HCT116 (cell line): Measurements from ENCODE around the gene MAP4K4. TPM values are rescaled to one million over a fixed set of nuclear protein-coding genes. Genes with fewer than 3 reads are reported as not detected.

Experiments used
- ATAC-seq: fragments of 200-7000 bp; cut with Tn5 transposase; 2 replicates; pipeline ENCODE4 v1.9.1; 2020; ENCODE audit warnings: mild to moderate bottlenecking, moderate library complexity
- BruUV-seq: library from RNA; stranded (reverse); fragments of 400-500 nt; replicated peaks from 2 replicates; lab custom pipeline; 2021; lab: Mats Ljungman, UMichigan
- CTCF ChIA-PET: fragments of 300-600 bp; sonication (Branson Sonifier 250); formaldehyde crosslinking; loops from one replicate; lab custom pipeline; 2021; ENCODE audit warnings: antibody characterized with exemption; lab: Charles Lee
- POLR2A ChIA-PET: fragments of 300-600, 350-600 bp; sonication (Branson Sonifier 250); formaldehyde crosslinking; loops from one replicate; lab custom pipeline; 2021; ENCODE audit warnings: antibody characterized with exemption; lab: Charles Lee
- RAD21 ChIA-PET, 2 experiments: fragments of 300-600 bp; sonication (Branson Sonifier 250); formaldehyde crosslinking; loops; one replicate each; lab custom pipeline; 2023; ENCODE audit warnings: low total read pairs in 2 of 2; ENCODE audit not compliant: uncharacterized antibody in 2 of 2, unreplicated experiment in 2 of 2, low non-redundant PET in 1 of 2; lab: Charles Lee
- DNase-seq: peaks from one replicate; pipeline ENCODE4 v3.0.0-alpha.2; 2010; ENCODE audit warnings: low read depth, low spot score
- H2AFZ ChIP-seq: fragments of 200-600 bp; shearing (Covaris generic), sonication (generic); 2 replicates; pipeline ENCODE4 v1.6.1; 2017; ENCODE audit warnings: low read depth, mixed run types, mixed read lengths, antibody characterized with exemption, low read length; ENCODE audit not compliant: poor library complexity, severe bottlenecking
- H3K27ac ChIP-seq: 2 replicates; pipeline ENCODE4 v1.5.1; 2012; ENCODE audit warnings: low read depth, low read length
- H3K27me3 ChIP-seq: fragments of 200-600 bp; sonication (generic); 2 replicates; pipeline ENCODE4 v1.6.1; 2016; ENCODE audit warnings: mixed run types, low read length, mixed read lengths; ENCODE audit not compliant: insufficient read depth
- H3K36me3 ChIP-seq, 2 experiments: fragments of 200-500 bp in 1 of 2; fragments of 200-600 bp in 1 of 2; sonication (Bioruptor generic) in 1 of 2; sonication (generic) in 1 of 2; 2 replicates each; pipeline versions ENCODE4 v1.5.1 to v1.6.1; 2014 to 2016; ENCODE audit warnings: low read length in 2 of 2, inconsistent platforms in 1 of 2, mixed read lengths in 1 of 2, mixed run types in 1 of 2; ENCODE audit not compliant: insufficient read depth in 2 of 2, control insufficient read depth in 1 of 2
- H3K4me1 ChIP-seq, 2 experiments: fragments of 200-600 bp in 1 of 2; sonication (generic) in 1 of 2; 2 replicates each; pipeline versions ENCODE4 v1.5.1 to v1.6.1; 2012 to 2017; ENCODE audit warnings: low read length in 2 of 2, inconsistent platforms in 1 of 2, mild to moderate bottlenecking in 1 of 2, mixed read lengths in 1 of 2, mixed run types in 1 of 2, moderate library complexity in 1 of 2; ENCODE audit not compliant: insufficient read depth in 2 of 2, control insufficient read depth in 1 of 2
- H3K4me2 ChIP-seq: fragments of 200-600 bp; sonication (generic); 2 replicates; pipeline ENCODE4 v1.6.1; 2017; ENCODE audit warnings: mixed run types, low read length, mixed read lengths
- H3K4me3 ChIP-seq, 2 experiments: fragments of 200-600 bp in 1 of 2; sonication (generic) in 1 of 2; replicated peaks in 1 of 2; 2 replicates each; pipeline ENCODE4 v1.5.1; 2011 to 2016; ENCODE audit warnings: low read length in 2 of 2, control low read depth in 1 of 2, low read depth in 1 of 2, mild to moderate bottlenecking in 1 of 2, mixed read lengths in 1 of 2, mixed run types in 1 of 2
- H3K79me2 ChIP-seq: fragments of 200-600 bp; sonication (generic); 2 replicates; pipeline ENCODE4 v1.6.1; 2017; ENCODE audit warnings: mild to moderate bottlenecking, mixed run types, low read length, moderate library complexity, mixed read lengths; ENCODE audit not compliant: insufficient read depth
- H3K9ac ChIP-seq: fragments of 200-600 bp; sonication (generic); 2 replicates; pipeline ENCODE4 v1.6.1; 2016; ENCODE audit warnings: low read length, mixed read lengths
- H3K9me2 ChIP-seq: fragments of 200-600 bp; sonication (generic), shearing (Covaris generic); 2 replicates; pipeline ENCODE4 v1.6.1; 2017; ENCODE audit warnings: mixed run types, mild to moderate bottlenecking, moderate library complexity; ENCODE audit not compliant: insufficient read depth
- H3K9me3 ChIP-seq, 2 experiments: fragments of 200-500 bp in 1 of 2; fragments of 200-600 bp in 1 of 2; sonication (Bioruptor generic) in 1 of 2; sonication (generic) in 1 of 2; 2 replicates each; pipeline ENCODE4 v1.6.1; 2014 to 2017; ENCODE audit warnings: low read length in 2 of 2, mixed read lengths in 2 of 2, inconsistent platforms in 1 of 2, low read depth in 1 of 2, mild to moderate bottlenecking in 1 of 2, mixed run types in 1 of 2, moderate library complexity in 1 of 2; ENCODE audit not compliant: control insufficient read depth in 1 of 2, insufficient read depth in 1 of 2
- H4K20me1 ChIP-seq: fragments of 200-600 bp; sonication (generic), shearing (Covaris generic); 2 replicates; pipeline ENCODE4 v1.6.1; 2017; ENCODE audit warnings: mixed run types, mild to moderate bottlenecking, moderate library complexity; ENCODE audit not compliant: insufficient read depth
- ATF3 ChIP-seq: IDR thresholded peaks from 2 replicates; pipeline ENCODE4 v1.6.1; 2012
- CBX3 ChIP-seq: IDR thresholded peaks from 2 replicates; pipeline ENCODE4 v1.6.1; 2012; ENCODE audit warnings: low read depth
- EGR1 ChIP-seq: IDR thresholded peaks from 2 replicates; pipeline ENCODE4 v1.6.1; 2012; ENCODE audit warnings: low read depth
- ELF1 ChIP-seq: IDR thresholded peaks from 2 replicates; pipeline ENCODE4 v1.6.1; 2012; ENCODE audit warnings: low read depth, borderline replicate concordance
- EZH2phosphoT487 ChIP-seq: fragments of 200-600 bp; IDR thresholded peaks from 2 replicates; pipeline ENCODE4 v1.6.1; 2018; ENCODE audit warnings: antibody characterized with exemption, borderline replicate concordance
- FOSL1 ChIP-seq: IDR thresholded peaks from 2 replicates; pipeline ENCODE4 v1.6.1; 2012; ENCODE audit warnings: low read depth
- JUND ChIP-seq: IDR thresholded peaks from 2 replicates; pipeline ENCODE4 v1.6.1; 2012
- MAX ChIP-seq: IDR thresholded peaks from 2 replicates; pipeline ENCODE4 v1.6.1; 2012
- POLR2A ChIP-seq: IDR thresholded peaks from 2 replicates; pipeline ENCODE4 v1.7.0; 2011; ENCODE audit warnings: borderline replicate concordance; ENCODE audit not compliant: insufficient read depth, insufficient read length; ENCODE audit errors: extremely low read depth
- POLR2AphosphoS5 ChIP-seq: IDR thresholded peaks from 2 replicates; pipeline ENCODE4 v1.6.1; 2011; ENCODE audit warnings: mild to moderate bottlenecking, low read depth, low read length, moderate library complexity
- REST ChIP-seq: IDR thresholded peaks from 2 replicates; pipeline ENCODE4 v1.6.1; 2012; ENCODE audit warnings: low read depth
- SIN3A ChIP-seq: IDR thresholded peaks from 2 replicates; pipeline ENCODE4 v1.6.1; 2012; ENCODE audit warnings: low read depth
- SP1 ChIP-seq: IDR thresholded peaks from 2 replicates; pipeline ENCODE4 v1.6.1; 2012; ENCODE audit warnings: low read depth
- SRF ChIP-seq: IDR thresholded peaks from 2 replicates; pipeline ENCODE4 v1.6.1; 2012; ENCODE audit warnings: low read depth
- TCF7L2 ChIP-seq: IDR thresholded peaks from 2 replicates; pipeline ENCODE4 v1.7.0; 2011; ENCODE audit warnings: borderline replicate concordance, inconsistent platforms; ENCODE audit not compliant: insufficient read depth, insufficient read length; ENCODE audit errors: extremely low read depth
- YY1 ChIP-seq: IDR thresholded peaks from 2 replicates; pipeline ENCODE4 v1.6.1; 2011; ENCODE audit warnings: low read length, low read depth, moderate library complexity, mild to moderate bottlenecking; ENCODE audit not compliant: insufficient replicate concordance; ENCODE audit errors: extremely low read depth
- ZFX ChIP-seq: fragments of 450-650 bp; IDR thresholded peaks from 2 replicates; pipeline ENCODE4 v1.6.1; 2017
- ZNF274 ChIP-seq: fragments of 200-500 bp; sonication (Bioruptor generic); IDR thresholded peaks from 2 replicates; pipeline ENCODE4 v1.6.1; 2014; ENCODE audit warnings: mild to moderate bottlenecking, low read depth, low read length, inconsistent platforms
- intact Hi-C: fragments of 100-400 bp; cut with micrococcal nuclease; formaldehyde crosslinking; loops from 2 replicates; pipeline ENCODE4 v1.10.0; 2022
- total RNA-seq: library from RNA; stranded (reverse); gene quantifications from one replicate; pipeline ENCODE4 v1.2.1, GENCODE V29; 2021; ENCODE audit not compliant: unreplicated experiment
- TF ChIP-seq, protein P1 (sequence below): IDR thresholded peaks from 2 replicates; pipeline ENCODE4 v1.6.1; 2011; ENCODE audit warnings: mild to moderate bottlenecking, low read length, moderate library complexity; ENCODE audit not compliant: insufficient replicate concordance; ENCODE audit errors: extremely low read depth

The MAP4K4 gene
- total RNA-seq, 1 experiment from 2014 or later, result 62.3 TPM

DNA sequence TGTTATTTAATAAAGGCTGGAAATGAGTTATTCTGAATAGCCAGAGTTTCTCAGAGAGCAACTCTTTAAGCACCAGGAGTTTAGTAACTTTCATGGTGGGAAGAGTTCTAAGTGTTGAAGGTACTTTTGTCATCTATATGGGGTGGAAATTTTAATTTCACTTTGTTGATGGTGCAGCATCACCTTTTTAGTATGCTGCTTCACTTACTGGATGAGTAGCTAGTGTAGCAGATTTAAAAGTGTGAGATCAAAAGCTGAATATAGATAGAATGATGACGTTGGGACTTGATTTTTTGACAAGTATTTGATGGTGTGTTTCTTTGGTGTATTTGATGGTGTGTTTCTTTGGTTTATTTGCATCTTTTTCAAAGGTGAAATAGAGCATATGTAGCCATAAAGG lies 47.3 kb downstream of the MAP4K4 start:
- Histone ChIP-seq H3K9ac (no peak overlapping the region), H4K20me1 (peaks cover 8% of the 10 kb centered on the region), H3K9me2 (no peaks in the 10 kb centered on the region), H3K4me3 (no peak overlapping the region), H3K79me2 (peaks cover 75% of the 10 kb centered on the region), H2AFZ (no peak overlapping the region), H3K27ac (no peak overlapping the region), H3K4me1 (peaks cover 0 to 22% of the 10 kb centered on the region in 2 experiments; a peak in 2 of 4 replicates), H3K36me3 (no peaks in the 10 kb centered on the region), H3K27me3 (no peaks in the 10 kb centered on the region), H3K9me3 (no peaks in the 10 kb centered on the region), H3K4me2 (no peak overlapping the region)
- DNase-seq (no peak), ATAC-seq (no peak)
- CTCF ChIA-PET, result interaction anchor here (1.8 kb wide), 1 partner anchor 25 kb away, joined by 10 read pairs; no protein-coding TSS in a partner anchor
- POLR2A ChIA-PET, result no interaction called here
- BruUV-seq, result no TSS peak
- RAD21 ChIA-PET, result interaction anchor here in 1 of 2 experiments (1.0 kb wide), 1 partner anchor 496 kb away, joined by 3 read pairs; no protein-coding TSS in a partner anchor
- intact Hi-C loops, result no loop called here
- TF ChIP-seq JUND (no peak), ZNF274 (no peak), POLR2A (no peak), ATF3 (no peak), POLR2AphosphoS5 (no peak), FOSL1 (no peak), MAX (no peak), SRF (no peak), SP1 (no peak), ZFX (no peak), SIN3A (no peak), TCF7L2 (no peak), CBX3 (no peak), REST (no peak), YY1 (no peak), EZH2phosphoT487 (no peak), ELF1 (no peak), EGR1 (no peak)
- TF ChIP-seq, protein P1, sequence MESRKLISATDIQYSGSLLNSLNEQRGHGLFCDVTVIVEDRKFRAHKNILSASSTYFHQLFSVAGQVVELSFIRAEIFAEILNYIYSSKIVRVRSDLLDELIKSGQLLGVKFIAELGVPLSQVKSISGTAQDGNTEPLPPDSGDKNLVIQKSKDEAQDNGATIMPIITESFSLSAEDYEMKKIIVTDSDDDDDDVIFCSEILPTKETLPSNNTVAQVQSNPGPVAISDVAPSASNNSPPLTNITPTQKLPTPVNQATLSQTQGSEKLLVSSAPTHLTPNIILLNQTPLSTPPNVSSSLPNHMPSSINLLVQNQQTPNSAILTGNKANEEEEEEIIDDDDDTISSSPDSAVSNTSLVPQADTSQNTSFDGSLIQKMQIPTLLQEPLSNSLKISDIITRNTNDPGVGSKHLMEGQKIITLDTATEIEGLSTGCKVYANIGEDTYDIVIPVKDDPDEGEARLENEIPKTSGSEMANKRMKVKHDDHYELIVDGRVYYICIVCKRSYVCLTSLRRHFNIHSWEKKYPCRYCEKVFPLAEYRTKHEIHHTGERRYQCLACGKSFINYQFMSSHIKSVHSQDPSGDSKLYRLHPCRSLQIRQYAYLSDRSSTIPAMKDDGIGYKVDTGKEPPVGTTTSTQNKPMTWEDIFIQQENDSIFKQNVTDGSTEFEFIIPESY, result no peak
